NAMALWA (cell line): ENCODE results near the gene DDB1.
"Not testable (repeated sequence)": the region's sequence is repeated elsewhere in the genome, so short reads cannot be mapped to it uniquely, and the experiment has no call there.

Source experiments
- DNase-seq: peaks from one replicate; pipeline ENCODE4 v3.0.0-alpha.2; 2015; ENCODE audit warnings: low spot score

DDB1 gene

GRCh38 chr11:61270354-61271076 is 62.4 kb downstream of the DDB1 start:
- no peak for DNase-seq

GRCh38 chr11:61268588-61269250 is 64.2 kb downstream of the DDB1 start:
- no peak for DNase-seq

DNA sequence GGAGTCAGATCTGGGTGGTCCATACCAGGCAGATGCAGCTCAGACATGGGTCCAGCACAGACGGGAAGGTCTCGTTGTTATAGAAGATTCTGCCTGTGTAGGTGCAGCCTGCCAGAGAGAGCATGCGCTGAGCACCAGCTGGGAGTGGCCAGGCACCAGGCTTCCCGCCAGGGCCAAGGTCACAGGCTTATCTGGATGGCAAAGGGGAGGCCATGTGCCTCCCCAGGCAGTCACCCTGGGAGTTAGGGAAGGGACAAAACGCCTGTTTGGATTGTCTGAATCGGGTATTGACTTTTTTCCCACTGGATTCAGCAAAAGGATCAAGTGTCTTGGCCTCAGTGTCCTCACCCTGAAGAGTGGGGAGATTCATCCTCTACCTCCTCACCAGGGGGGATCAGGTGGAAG is 65.5 kb downstream of the DDB1 start:
- no peak for DNase-seq

DNA sequence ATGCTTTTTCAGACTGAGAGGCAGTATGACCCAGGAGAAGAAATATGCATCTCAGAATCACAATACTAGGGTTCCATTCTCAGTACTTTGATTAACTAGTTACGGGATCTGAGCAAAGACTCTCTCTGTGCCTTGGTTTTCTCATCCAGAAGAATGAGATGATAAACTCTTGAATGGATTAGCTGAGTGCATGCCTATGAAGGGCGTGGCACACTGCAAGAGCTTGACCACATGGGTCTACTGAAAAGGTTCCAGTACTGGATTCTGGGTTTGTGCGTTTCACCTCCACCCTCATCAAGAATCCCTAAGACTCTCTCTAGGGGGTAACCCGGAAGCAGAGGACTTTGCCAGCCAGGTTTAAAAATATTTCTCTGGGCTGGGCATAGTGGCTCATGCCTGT is 66.3 kb downstream of the DDB1 start:
- no peak for DNase-seq

DNA sequence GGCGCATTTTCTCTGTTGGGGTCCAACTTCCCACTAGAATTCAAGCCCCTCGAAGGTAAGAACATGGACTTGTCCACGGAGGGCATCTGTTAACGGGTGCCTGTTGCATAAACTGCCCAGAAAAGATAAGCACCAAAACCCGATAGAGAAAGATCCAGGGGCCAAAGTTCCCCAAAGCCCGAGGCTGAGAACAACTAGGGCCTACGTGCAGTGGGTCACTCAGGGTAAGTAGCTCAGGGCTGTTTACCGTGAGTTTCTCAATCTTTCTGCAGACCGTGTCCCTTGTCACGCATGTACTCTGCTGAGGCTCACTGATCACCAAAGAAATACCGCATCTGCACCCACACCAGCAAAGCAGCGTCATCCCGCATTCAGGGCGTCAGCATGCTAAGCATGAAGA is 67.5 kb downstream of the DDB1 start:
- no peak for DNase-seq

DNA sequence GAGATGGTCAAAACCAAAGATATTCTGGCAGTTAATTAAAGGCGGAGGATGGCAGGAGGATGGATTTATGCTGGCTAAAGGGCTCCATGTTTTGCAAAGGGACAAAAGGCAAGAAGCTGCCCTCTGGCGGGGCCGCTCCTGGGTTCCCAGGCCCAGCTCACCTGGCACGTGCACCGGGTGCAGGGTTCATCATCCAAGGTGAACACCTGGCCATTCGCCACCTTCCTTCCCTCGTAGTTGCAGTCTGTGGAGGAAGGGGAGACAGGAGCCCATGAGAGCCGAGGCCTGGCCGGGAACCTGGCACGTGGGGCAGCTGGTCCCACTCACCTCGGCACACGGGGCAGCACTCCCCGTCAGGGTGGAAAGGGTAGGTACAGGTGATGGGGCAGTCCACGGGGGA is 68.1 kb downstream of the DDB1 start:
- no peak for DNase-seq

DNA sequence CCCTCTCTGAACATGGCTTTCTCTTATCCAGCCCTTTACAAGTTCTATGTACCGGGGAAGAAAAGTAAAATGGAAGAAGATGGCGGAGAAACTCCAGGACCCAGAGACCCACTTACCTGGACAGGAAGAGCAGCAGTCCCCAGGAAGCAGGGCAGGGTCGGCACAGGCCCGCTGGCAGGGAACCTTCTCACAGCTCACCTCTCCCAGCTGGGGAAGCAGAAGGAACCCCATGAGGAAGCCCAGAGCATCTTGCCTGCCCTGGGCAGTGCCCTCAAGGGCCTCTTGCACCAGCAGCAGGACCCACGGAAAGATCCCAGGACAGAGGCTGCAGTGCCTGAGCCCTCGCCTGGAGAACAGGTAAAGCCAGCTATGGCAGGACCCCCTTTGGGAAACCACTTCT is 68.5 kb downstream of the DDB1 start:
- no peak for DNase-seq

DNA sequence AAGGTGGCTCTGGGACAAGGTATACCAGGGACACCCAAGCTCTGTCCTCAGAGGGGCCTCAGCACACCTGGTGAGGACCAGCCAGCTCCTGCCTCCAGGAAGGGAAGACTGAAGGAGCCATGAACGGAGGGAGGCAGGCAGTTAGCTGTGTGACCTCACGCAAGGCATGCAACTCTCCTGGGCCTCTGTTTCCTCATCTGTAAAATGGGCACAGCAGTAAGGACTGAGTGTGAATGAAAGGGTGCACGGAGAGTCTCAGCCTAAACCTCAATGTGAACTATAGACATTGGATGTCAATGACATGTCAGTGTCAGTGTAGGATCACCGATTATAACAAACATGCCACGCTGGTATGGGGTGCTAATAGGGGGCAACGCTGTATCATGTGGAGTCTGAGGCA is 73.5 kb downstream of the DDB1 start:
- DNase-seq: no peak

GRCh38 chr11:61258546-61258945 is 74.4 kb downstream of the DDB1 start:
- no peak for DNase-seq

- no peak for DNase-seq
Measured at GRCh38 chr11:61256710-61257482, 76.0 kb downstream of the DDB1 start.

DNA sequence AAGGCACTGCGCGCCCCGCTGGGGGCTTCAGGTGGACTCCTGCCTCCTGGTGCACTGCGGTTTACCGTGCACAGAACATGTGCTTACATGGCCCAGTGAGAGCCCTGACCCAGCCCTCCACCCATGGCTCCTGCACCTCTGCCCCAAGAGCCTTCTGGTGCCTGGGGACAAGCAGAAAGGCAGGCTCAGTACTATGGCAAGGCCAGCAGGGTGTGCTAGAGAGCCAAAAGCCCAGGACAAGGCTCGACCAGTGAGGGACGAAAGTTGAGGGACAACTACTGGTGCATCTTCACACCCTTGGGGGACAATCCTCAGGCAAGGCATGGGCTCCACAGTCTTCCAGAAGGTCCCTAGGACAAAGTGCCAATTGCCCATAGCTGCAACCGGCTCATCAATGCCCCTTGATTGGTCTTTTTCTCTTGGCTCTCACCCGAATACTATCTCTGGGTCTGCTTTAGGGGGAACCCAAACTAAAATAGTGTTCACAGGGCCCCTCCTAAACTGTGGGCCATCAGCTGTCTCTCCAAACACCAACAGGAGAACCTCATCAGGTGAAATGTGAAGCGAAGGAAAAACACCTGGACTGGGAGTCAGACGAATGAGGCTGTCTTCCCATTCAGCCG is 78.4 kb downstream of the DDB1 start:
- peak; percentile 75 for DNase-seq

GRCh38 chr11:61252332-61252731 is 80.6 kb downstream of the DDB1 start:
- DNase-seq: not testable (repeated sequence)

DNA sequence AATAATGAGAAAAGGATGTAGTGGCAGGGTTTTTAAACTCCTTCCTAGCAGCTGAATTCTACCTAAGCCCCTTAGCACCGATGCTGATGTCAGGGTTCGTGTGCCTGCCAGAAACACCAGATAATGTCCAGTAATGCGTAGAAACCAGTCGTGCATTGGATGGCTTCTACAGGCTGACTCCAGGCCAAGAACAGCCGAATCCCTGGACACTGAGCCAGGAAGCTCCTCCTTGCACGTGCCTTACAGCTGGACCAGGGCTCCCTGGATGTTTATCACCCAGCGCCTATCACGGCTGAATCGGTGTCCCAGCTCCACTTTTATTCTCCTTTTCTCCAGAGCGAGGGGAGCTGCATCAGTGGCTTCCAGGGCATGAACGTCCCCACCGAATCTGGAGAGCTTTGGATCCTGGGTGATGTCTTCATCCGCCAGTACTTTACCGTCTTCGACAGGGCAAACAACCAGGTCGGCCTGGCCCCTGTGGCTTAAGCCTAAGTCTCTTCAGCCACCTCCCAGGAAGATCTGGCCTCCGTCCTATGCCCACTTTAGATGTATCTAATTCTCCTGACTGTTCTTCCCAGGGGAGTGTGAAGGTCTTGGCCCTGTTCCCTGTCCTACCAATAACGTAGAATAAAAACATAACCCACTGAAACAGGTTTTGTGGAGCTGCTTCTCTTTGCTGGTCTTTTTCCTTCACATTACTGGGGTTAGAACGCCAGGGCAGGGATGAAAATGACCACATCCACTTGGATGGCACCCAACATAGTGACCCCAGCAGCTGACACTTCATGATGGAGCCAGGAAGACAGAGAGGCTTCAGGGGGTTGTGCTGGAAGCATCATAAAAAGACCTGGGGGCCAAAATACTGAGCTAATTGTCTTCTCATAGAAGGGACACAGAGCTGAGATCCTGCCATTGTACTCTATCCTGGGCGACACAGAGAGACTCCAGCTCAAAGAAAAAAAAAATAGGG is 81.8 kb downstream of the DDB1 start:
- DNase-seq: not testable (repeated sequence)
